Measurements from ENCODE around the gene TST. TPM values are rescaled to one million over a fixed set of nuclear protein-coding genes. Genes with fewer than 3 reads are reported as not detected.
A peak's percentile ranks its signal among the peaks of the same experiment; 100 is the strongest.

The TST gene
- total and polyA plus RNA-seq, 4 donors, result 30.2 to 107 (median 56.7) TPM

- TF ChIP-seq CTCF (IDR thresholded peaks at IDR 0.05; ENCODE audit: control extremely low read depth, extremely low read depth), result no peak
- Histone ChIP-seq H3K9ac (ENCODE audit: insufficient read depth in 1 of 2, low read length in 2 of 2) (no peak overlapping the region), H3K36me3 (ENCODE audit: control insufficient read depth in 4 of 4, insufficient read depth in 4 of 4, low read length in 4 of 4) (no peaks in the 10 kb centered on the region), H3K4me1 (ENCODE audit: control insufficient read depth in 5 of 5, insufficient read depth in 5 of 5, low read length in 5 of 5) (peaks cover 0 to 6% (median 0%) of the 10 kb centered on the region in 5 donors), H3K4me3 (no peak overlapping the region), H3K9me3 (ENCODE audit: control insufficient read depth in 4 of 4, insufficient read depth in 3 of 4, low read length in 3 of 4) (no peaks in the 10 kb centered on the region), H3K27ac (ENCODE audit: low read depth in 1 of 2, low read length in 1 of 2) (no peak overlapping the region), H3K27me3 (ENCODE audit: control insufficient read depth in 3 of 3, insufficient read depth in 3 of 3, low read length in 2 of 3) (no peaks in the 10 kb centered on the region)
- ATAC-seq (ENCODE audit: insufficient read depth, low FRiP score) (no peak), DNase-seq (no peak)
- WGBS, 2 donors, result 59 to 60% methylated on average over 14 of the region's 14 CpGs
Observed at GRCh38 chr22:37037669-37038068, 18.4 kb upstream of the TST start.

- WGBS, 2 donors, result 76 to 77% methylated on average over 11 of the region's 11 CpGs
- H3K9ac ChIP-seq (ENCODE audit: insufficient read depth in 1 of 2, low read length in 2 of 2), result no peak overlapping the region
Observed at GRCh38 chr22:37036655-37037377, 17.6 kb upstream of the TST start.

GRCh38 chr22:37033605-37034430 lies 14.6 kb upstream of the TST start:
- no peak overlapping the region for H3K9ac ChIP-seq (ENCODE audit: insufficient read depth in 1 of 2, low read length in 2 of 2)
- ATAC-seq (ENCODE audit: insufficient read depth, low FRiP score) (no peak), DNase-seq (no peak)
- peak overlapping the region in 1 of 2 donors; percentile 34 for H3K27ac ChIP-seq (ENCODE audit: low read depth in 1 of 2, low read length in 1 of 2)
- H3K27me3 ChIP-seq (ENCODE audit: control insufficient read depth in 3 of 3, insufficient read depth in 3 of 3, low read length in 2 of 3), result no peaks in the 10 kb centered on the region
- H3K9me3 ChIP-seq (ENCODE audit: control insufficient read depth in 4 of 4, insufficient read depth in 3 of 4, low read length in 3 of 4), result no peaks in the 10 kb centered on the region
- no peak for TF ChIP-seq CTCF (IDR thresholded peaks at IDR 0.05; ENCODE audit: control extremely low read depth, extremely low read depth)
- 89 to 91% methylated on average over 23 of the region's 23 CpGs for WGBS, 2 donors
- H3K4me3 ChIP-seq, result no peak overlapping the region
- peaks cover 0 to 13% (median 5%) of the 10 kb centered on the region in 4 donors for H3K36me3 ChIP-seq (ENCODE audit: control insufficient read depth in 4 of 4, insufficient read depth in 4 of 4, low read length in 4 of 4)
- H3K4me1 ChIP-seq (ENCODE audit: control insufficient read depth in 5 of 5, insufficient read depth in 5 of 5, low read length in 5 of 5), result peaks cover 0 to 6% (median 0%) of the 10 kb centered on the region in 5 donors

More at GRCh38 chr22:37036655-37037377, 17.6 kb upstream of the TST start:
- Histone ChIP-seq H3K27ac (ENCODE audit: low read depth in 1 of 2, low read length in 1 of 2) (no peak overlapping the region), H3K27me3 (ENCODE audit: control insufficient read depth in 3 of 3, insufficient read depth in 3 of 3, low read length in 2 of 3) (no peaks in the 10 kb centered on the region), H3K4me3 (no peak overlapping the region), H3K36me3 (ENCODE audit: control insufficient read depth in 4 of 4, insufficient read depth in 4 of 4, low read length in 4 of 4) (no peaks in the 10 kb centered on the region), H3K4me1 (ENCODE audit: control insufficient read depth in 5 of 5, insufficient read depth in 5 of 5, low read length in 5 of 5) (peaks cover 0 to 6% (median 0%) of the 10 kb centered on the region in 5 donors), H3K9me3 (ENCODE audit: control insufficient read depth in 4 of 4, insufficient read depth in 3 of 4, low read length in 3 of 4) (no peaks in the 10 kb centered on the region)
- DNase-seq (no peak), ATAC-seq (ENCODE audit: insufficient read depth, low FRiP score) (no peak)
- no peak for TF ChIP-seq CTCF (IDR thresholded peaks at IDR 0.05; ENCODE audit: control extremely low read depth, extremely low read depth)

Measured in lung (tissue), 12 donors.